Erythroblast (primary cell): Measurements from ENCODE around the gene SLMAP.
A peak's percentile ranks its signal among the peaks of the same experiment; 100 is the strongest.

Source experiments
- DNase-seq, 2 experiments: peaks; one replicate each; lab custom pipeline; 2025; lab: John Stamatoyannopoulos, UW
- GATA1 ChIP-seq: IDR thresholded peaks from 2 replicates; pipeline ENCODE4 v1.6.1; 2011; ENCODE audit warnings: low read depth, mild to moderate bottlenecking, control low read depth, low read length, moderate library complexity
- POLR2A ChIP-seq: IDR thresholded peaks from 2 replicates; pipeline ENCODE4 v1.6.1; 2011; ENCODE audit warnings: mild to moderate bottlenecking, low read length

The SLMAP gene

DNA sequence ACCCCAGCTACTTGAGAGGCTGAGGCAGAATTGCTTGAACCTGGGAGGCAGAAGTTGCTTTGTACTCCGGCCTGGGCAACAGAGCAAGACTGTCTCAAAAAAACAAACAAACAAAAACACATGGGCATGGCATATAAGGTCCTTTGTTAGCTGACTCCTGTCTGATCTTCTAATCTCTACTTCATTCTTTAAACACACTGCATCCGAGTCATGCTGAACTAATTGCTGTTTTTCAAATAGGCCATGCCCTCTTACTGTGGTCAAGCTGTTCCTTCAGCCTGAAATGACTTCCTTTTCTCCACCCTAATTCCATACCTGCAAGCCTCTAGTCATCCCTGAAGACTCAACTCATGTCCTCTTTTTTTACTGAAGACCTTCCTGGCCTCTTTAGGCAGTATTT is 22.3 kb upstream of the SLMAP start:
- DNase-seq: no peak
- TF ChIP-seq GATA1: no peak
- no peak for TF ChIP-seq POLR2A

DNA sequence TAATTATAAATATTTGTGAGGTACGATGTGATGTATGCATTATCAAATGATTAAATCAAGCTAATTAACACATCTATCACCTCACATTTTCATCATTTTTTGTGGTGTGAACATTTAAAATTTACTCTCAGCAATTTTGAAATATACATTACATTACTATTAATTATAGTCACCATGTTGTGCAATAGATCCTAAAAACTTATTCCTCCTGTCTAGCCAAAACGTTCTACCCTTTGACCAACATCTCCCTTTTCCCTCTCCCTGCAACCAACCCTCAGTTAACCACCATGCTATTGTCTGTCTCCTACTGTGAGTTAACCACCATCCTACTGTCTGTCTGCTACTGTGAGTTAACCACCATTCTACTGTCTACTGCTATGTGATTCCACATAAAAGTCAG is 20.7 kb upstream of the SLMAP start:
- DNase-seq: no peak
- TF ChIP-seq GATA1: no peak

DNA sequence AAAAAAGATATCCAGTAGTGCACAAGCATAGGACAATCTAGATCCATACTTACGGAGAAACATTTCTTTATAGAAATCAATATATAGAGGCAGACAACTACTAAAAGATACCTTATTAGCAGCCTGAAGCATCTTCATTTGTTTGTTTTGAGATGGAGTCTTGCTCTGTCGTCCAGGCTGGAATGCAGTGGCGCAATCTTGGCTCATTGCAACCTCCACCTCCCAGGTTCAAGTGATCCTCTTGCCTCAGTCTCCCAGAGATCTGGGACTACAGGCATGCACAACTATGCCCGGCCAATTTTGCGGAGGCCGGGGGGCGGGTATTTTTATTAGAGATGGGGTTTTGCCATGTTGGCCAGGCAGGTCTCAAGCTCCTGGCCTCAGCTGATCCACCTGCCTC is 18.3 kb upstream of the SLMAP start:
- TF ChIP-seq GATA1 (no peak), POLR2A (no peak)
- DNase-seq: no peak

DNA sequence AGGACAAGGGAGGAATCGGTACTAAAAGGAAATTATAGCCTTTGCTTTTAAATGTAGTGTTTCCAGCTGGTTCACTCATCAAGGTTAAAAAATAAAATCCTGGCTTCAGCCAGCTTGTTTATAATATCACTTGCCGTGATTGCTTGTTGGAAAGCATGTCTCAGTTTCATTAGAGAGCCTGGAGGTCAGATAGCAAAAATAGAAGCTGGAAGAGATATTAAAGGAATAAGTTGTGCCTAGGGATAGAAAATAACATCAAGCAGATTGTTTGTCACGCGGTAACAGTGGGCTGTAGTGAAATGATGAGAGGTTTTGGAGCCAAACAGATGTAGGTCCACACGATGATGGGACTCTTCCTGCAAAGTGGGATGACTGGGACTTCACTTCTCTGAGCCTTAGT is 17.7 kb upstream of the SLMAP start:
- TF ChIP-seq GATA1: no peak
- no peak for DNase-seq

DNA sequence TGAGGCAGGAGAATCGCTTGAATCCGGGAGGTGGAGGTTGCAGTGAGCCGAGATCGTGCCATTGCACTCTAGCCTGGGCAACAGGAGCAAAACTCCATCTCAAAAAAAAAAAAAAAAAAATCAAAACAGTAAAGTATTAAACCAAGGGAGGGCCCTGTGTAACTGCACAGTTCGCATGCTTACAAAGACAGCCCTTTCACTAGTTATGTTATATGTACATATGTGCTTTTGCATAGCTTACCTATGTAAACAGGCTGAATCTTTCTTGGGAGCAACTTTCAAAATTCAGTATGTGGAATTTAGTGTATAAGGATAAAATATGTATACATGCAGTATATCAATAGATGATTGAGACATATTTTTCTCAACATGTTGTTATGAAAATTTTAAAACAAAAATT is 16.1 kb upstream of the SLMAP start:
- no peak for TF ChIP-seq POLR2A
- no peak for TF ChIP-seq GATA1
- DNase-seq: no peak

DNA sequence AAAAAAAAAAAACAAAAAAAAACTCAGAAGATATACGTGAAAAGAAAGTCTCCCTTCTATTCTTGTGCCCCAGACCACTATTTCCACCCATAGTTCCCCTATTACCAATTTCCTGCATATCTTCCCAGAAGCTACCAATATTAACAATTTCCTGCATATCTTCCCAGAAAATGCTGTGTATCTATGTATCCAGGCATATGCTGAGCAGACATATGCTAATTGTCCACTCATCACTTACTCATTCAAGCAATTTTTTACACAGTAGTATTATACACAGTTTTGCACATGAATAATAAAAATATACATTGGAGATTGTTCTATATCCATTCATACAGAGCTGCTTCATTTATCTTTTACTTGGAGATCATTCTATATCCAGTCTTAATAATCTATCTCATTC is 12.6 kb upstream of the SLMAP start:
- DNase-seq: no peak
- TF ChIP-seq POLR2A (no peak), GATA1 (no peak)

DNA sequence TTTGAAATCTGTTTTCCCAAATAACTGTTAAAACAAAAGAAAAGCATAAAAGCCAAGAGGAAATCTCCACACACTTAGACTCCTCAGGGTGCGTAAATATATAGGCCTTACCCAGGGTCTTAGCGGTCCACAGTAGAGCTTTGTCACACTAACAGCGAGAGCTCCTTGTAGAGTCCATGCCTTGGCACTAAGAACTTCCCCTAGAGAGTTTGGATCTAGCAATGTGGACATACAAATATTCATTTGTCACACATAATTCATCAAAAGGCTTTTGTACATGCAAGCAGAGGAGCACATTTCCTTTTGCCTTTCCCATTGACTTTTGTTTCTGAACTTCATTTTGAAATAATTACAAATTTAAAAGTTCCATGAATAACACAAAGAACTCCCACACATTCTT is 11.0 kb upstream of the SLMAP start:
- DNase-seq: no peak
- TF ChIP-seq GATA1: no peak
- no peak for TF ChIP-seq POLR2A

DNA sequence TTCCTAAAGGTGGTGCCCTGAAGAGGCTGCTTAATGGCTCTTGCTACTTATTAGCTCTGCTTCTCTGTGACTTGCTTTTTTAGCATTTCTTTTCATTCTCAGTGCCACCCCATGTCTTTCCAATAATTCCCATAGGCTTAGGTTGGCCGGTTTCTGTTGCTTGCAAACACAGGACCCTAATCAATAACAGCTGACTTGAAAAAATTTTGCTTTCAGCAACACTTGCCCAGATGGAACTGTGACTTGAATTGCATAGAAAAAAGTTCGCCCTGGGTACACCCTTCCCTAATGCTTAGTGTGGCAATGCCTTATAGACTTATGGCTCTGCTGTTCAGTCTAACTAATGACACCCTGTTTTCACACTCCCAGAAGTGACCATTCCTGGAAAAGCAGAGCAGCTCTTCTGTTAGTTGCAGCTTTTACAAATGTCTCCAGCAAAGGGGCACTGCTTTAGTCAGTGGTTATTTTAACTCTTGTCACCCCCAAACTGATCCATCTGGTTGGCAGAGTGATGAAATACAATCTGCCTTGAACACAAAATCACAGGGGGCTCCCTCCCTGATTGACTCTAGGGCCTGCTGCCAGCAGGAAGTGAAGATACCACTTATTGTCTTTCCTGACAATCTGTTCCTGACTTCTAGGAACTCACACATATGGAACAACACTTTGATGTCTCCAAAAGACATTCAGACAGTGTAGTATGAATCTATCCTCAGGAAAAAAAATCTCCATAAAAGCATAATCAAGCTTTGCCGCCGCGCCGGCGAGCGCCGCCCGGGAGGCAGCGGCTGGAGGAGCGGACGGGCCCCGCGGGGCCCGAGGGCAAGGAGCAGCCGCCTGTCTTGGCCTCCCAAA is 9.7 kb upstream of the SLMAP start:
- TF ChIP-seq POLR2A (no peak), GATA1 (no peak)
- no peak for DNase-seq

DNA sequence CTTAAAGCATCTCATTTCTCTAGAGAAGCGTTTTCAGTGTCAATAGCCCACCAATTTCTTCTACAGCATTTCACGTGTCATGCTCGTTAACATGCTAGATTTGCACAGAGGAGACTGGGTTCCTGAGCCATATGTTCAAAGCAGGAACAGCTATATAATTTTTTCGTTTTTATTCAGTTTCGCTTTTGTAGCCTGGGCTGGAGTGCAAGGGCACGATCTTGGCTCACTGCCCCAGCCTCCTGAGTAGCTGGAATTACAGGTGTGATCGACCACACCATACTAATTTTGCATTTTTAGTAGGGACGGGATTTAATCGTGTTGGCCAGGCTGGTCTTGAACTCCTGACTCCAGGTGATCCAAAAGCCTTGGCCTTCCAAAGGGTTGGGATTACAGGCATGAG is 6.6 kb upstream of the SLMAP start:
- TF ChIP-seq POLR2A: no peak
- TF ChIP-seq GATA1: no peak
- no peak for DNase-seq

DNA sequence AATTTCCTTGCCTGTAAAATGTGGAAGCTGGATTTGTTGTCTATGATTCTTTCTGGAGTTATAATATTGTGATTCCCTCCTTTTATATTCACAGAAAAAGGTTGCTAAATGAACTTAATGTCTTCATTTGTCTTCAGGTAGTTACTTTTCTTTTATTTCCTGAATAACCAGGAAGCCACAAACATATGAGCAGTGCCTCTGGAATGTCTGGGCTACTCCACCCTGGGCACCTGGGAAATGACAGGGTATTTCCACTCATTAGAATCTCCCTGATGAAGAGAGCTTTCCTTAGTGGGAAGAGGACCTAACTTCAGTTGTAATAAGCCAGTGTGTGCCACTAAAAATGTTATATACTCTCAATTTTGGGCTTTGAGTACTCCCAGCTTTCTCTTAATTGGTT is 3.8 kb upstream of the SLMAP start:
- no peak for DNase-seq
- no peak for TF ChIP-seq GATA1
- TF ChIP-seq POLR2A: no peak

DNA sequence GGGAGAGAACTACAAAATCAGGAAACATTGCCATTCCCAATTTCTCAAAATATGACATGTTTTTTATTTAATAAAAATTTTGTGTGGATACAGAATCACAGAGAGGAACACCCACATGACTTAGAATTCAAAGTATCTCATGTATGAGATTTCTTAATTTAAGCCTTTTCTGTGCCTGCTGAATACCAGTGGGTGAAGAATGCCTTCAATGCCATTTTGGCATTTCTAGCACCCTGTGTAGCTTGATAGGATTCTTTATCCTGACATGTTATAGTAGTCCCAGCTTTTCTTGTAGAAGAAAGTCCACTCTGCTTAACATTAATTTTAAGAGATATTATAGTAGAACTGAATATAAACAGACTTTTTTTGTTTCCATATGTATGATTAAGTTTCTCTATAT is 3.1 kb upstream of the SLMAP start:
- DNase-seq: no peak
- TF ChIP-seq GATA1 (no peak), POLR2A (no peak)

DNA sequence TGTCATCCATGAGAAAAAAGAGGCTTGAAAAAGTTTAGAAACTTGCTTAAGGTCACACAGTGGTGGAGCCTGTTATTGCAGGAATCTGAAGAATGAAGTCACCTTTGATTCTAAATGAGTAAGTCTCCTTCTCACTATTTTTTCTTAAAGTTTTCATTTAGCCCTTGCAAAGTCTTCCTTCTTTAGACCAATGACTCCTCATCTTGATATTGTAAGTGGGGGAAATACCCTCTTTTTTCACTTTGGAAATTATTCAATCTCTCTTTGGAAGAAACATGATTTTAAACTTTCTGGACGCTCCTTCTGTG is 787 bp upstream of the SLMAP start:
- DNase-seq: peak; percentile 69 to 72
- TF ChIP-seq GATA1: no peak
- TF ChIP-seq POLR2A: no peak

DNA sequence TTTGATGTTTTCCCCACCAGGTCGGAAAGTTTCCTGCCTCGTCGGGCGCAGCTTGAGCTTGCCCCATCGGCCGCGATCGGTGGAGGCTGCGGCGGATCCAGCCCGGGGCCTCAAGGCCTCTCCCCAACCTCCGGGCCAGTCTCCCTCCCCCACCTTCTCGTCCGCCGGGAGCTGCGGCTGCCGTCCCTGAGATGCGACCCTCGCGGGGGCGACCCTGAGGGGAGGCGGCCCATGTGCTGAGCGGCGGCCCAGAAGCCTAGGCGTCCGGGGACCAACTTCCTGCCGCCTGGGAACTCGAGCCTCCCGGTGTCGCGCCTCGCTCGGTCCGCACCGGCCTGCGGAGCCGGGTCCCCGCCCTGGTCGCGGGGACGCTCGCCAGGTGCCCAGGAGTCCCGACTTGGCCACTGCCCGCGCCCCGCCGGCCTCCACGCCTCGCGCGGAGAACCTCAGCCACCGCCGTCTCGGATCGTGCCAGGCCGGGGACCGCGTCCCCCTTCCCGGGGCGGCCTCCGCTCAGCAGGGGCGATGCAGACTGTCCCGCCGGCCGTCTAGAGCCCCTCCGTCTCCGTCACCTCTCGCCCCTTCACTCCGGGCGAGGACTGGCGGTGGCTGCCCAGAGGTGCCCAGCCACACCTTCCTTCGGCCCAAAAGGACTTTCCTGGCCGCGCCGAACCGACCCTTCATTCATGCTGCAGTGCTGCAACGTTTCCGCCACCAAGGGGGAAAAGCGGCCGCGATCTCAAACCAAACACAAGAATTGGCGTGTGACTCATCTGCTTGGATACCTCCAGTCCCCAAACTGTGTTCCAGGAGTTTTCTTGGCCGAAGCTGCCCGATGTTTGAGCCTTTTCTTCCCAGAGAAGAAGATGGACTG is 656 bp downstream of the SLMAP start:
- TF ChIP-seq POLR2A (no peak), GATA1 (no peak)
- peak; percentile 70 to 79 for DNase-seq

DNA sequence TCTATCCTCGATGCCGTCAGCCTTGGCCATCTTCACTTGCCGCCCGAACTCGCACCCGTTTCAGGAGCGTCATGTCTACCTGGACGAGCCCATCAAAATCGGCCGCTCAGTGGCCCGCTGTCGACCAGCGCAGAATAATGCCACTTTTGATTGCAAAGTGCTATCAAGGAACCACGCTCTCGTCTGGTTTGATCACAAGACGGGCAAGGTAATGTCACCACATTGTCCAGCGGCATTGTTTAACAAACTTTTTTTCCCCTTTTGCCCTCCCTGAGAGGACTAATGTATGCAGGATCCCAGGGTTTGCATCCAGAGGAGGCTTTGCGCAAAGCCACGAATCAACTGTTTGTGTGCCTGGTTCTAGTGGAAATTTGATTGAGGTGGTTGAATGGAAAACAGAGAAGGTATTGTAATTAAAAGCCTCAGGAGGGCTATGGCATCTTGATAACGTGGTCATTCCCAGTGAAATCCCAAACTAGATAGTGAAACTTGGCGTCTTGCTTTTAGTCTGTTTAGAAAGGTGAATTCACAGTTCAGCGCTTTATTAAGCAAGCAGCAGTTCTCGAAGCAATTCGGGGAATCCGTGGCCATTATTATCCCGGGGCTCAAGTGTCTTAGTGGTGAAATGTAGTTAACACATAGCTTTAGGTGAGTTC is 1.7 kb downstream of the SLMAP start:
- no peak for TF ChIP-seq GATA1
- no peak for TF ChIP-seq POLR2A

More for the DNA sequence above, 1.7 kb downstream of the SLMAP start:
- DNase-seq: peak; percentile 34
